ENCODE measurements around the gene B3GAT2.

- TF ChIP-seq CTCF (IDR thresholded peaks at IDR 0.05) (no peak), RAD21 (IDR thresholded peaks at IDR 0.05; ENCODE audit: low read length) (no peak), FOXJ3 (CRISPR knock-in tag; IDR thresholded peaks at IDR 0.05) (no peak), USF2 (IDR thresholded peaks at IDR 0.05; ENCODE audit: borderline replicate concordance, low read depth, low read length) (no peak), GABPA (IDR thresholded peaks at IDR 0.05; ENCODE audit: low read depth) (no peak), MAX (IDR thresholded peaks at IDR 0.05; ENCODE audit: low read depth) (no peak), SIN3A (IDR thresholded peaks at IDR 0.05; ENCODE audit: borderline replicate concordance, low read depth, low read length) (no peak), POLR2AphosphoS5 (IDR thresholded peaks at IDR 0.05; ENCODE audit: low read depth, low read length) (no peak), REST (IDR thresholded peaks at IDR 0.05; ENCODE audit: low read depth, low read length) (no peak), NFIC (IDR thresholded peaks at IDR 0.05; ENCODE audit: borderline replicate concordance) (no peak), JUND (IDR thresholded peaks at IDR 0.05) (no peak), GATA2 (CRISPR knock-in tag; IDR thresholded peaks at IDR 0.05) (no peak), FOXM1 (IDR thresholded peaks at IDR 0.05; ENCODE audit: low read depth) (no peak)
Observed at GRCh38 chr6:70834520-70834919, 122.3 kb downstream of the B3GAT2 start.

All from SK-N-SH (cell line).